Central memory CD8-positive, alpha-beta T cell (primary cell): ENCODE results near the gene PRMT2.
"Not testable (repeated sequence)": the region's sequence is repeated elsewhere in the genome, so short reads cannot be mapped to it uniquely, and the experiment has no call there.

Experiments
- ATAC-seq: fragments of 150-1000 bp; cut with Tn5 transposase; replicated peaks from 2 replicates; pipeline ENCODE4 v1.10.0; 2022; ENCODE audit warnings: mild to moderate bottlenecking, moderate FRiP score, moderate number of reproducible peaks; ENCODE audit not compliant: poor library complexity, severe bottlenecking; ENCODE audit errors: extremely low read depth
- DNase-seq, 2 donors: peaks; one replicate each; pipeline ENCODE4 v3.0.0; 2021; ENCODE audit warnings: low spot score in 2 of 2
- H3K27ac Mint-ChIP-seq: one replicate; pipeline ENCODE4 v1.8.0; 2022; ENCODE audit warnings: low read depth, mild to moderate bottlenecking, moderate library complexity, mixed read lengths
- H3K27me3 Mint-ChIP-seq: one replicate; pipeline ENCODE4 v1.8.0; 2022; ENCODE audit warnings: mixed read lengths
- H3K36me3 Mint-ChIP-seq: one replicate; pipeline ENCODE4 v1.8.0; 2022; ENCODE audit warnings: mild to moderate bottlenecking, moderate library complexity, mixed read lengths; ENCODE audit not compliant: insufficient read depth
- H3K4me1 Mint-ChIP-seq: one replicate; pipeline ENCODE4 v1.8.0; 2022; ENCODE audit warnings: mixed read lengths
- H3K4me3 Mint-ChIP-seq: one replicate; pipeline ENCODE4 v1.8.0; 2022; ENCODE audit warnings: mild to moderate bottlenecking, moderate library complexity, mixed read lengths
- H3K9me3 Mint-ChIP-seq: one replicate; pipeline ENCODE4 v1.8.0; 2022; ENCODE audit warnings: mixed read lengths

PRMT2 gene

GRCh38 chr21:46668381-46668780, 32.9 kb downstream of the PRMT2 start:
- peaks cover 9% of the 10 kb centered on the region for H3K27me3 Mint-ChIP-seq
- DNase-seq = no peak
- no peak overlapping the region for H3K27ac Mint-ChIP-seq
- no peaks in the 10 kb centered on the region for H3K4me1 Mint-ChIP-seq
- no peaks in the 10 kb centered on the region for H3K9me3 Mint-ChIP-seq
- no peak for ATAC-seq
- peak overlapping the region; percentile 70 for H3K4me3 Mint-ChIP-seq
- peaks cover 9% of the 10 kb centered on the region for H3K36me3 Mint-ChIP-seq

- DNase-seq, H3K4me3 Mint-ChIP-seq, ATAC-seq, H3K9me3 Mint-ChIP-seq, H3K27ac Mint-ChIP-seq, H3K27me3 Mint-ChIP-seq, H3K4me1 Mint-ChIP-seq, H3K36me3 Mint-ChIP-seq: not testable (repeated sequence)
Measured at GRCh38 chr21:46668904-46669303, 33.4 kb downstream of the PRMT2 start.

- Mint-ChIP-seq H3K36me3 (no peaks in the 10 kb centered on the region), H3K9me3 (no peaks in the 10 kb centered on the region), H3K4me1 (no peaks in the 10 kb centered on the region), H3K27ac (no peak overlapping the region), H3K27me3 (peaks cover 7% of the 10 kb centered on the region), H3K4me3 (no peak overlapping the region)
- DNase-seq = no peak
- no peak for ATAC-seq
Measured at GRCh38 chr21:46674430-46675007, 39.0 kb downstream of the PRMT2 start.

GRCh38 chr21:46675595-46676280, 40.3 kb downstream of the PRMT2 start:
- peaks cover 9% of the 10 kb centered on the region for H3K27me3 Mint-ChIP-seq
- no peak for ATAC-seq
- no peaks in the 10 kb centered on the region for H3K4me1 Mint-ChIP-seq
- H3K4me3 Mint-ChIP-seq = no peak overlapping the region
- H3K27ac Mint-ChIP-seq = no peak overlapping the region
- DNase-seq = no peak
- no peaks in the 10 kb centered on the region for H3K36me3 Mint-ChIP-seq
- H3K9me3 Mint-ChIP-seq = no peaks in the 10 kb centered on the region

GRCh38 chr21:46676542-46676941, 41.1 kb downstream of the PRMT2 start:
- not testable (repeated sequence) for H3K4me1 Mint-ChIP-seq, H3K4me3 Mint-ChIP-seq, DNase-seq, H3K9me3 Mint-ChIP-seq, H3K27ac Mint-ChIP-seq, H3K36me3 Mint-ChIP-seq, ATAC-seq
- H3K27me3 Mint-ChIP-seq = peaks cover 17% of the 10 kb centered on the region

- not testable (repeated sequence) for H3K9me3 Mint-ChIP-seq, H3K36me3 Mint-ChIP-seq, H3K4me3 Mint-ChIP-seq, H3K4me1 Mint-ChIP-seq, DNase-seq, ATAC-seq, H3K27ac Mint-ChIP-seq
- H3K27me3 Mint-ChIP-seq = peaks cover 23% of the 10 kb centered on the region
Measured at GRCh38 chr21:46681593-46681992, 46.1 kb downstream of the PRMT2 start.

- not testable (repeated sequence) for H3K9me3 Mint-ChIP-seq, H3K4me1 Mint-ChIP-seq, H3K27ac Mint-ChIP-seq, H3K36me3 Mint-ChIP-seq, H3K27me3 Mint-ChIP-seq, ATAC-seq, DNase-seq, H3K4me3 Mint-ChIP-seq
Measured at GRCh38 chr21:46698652-46699051, 63.2 kb downstream of the PRMT2 start.

GRCh38 chr21:46699104-46699503, 63.6 kb downstream of the PRMT2 start:
- H3K4me1 Mint-ChIP-seq, H3K4me3 Mint-ChIP-seq, H3K9me3 Mint-ChIP-seq, H3K27me3 Mint-ChIP-seq, DNase-seq, H3K27ac Mint-ChIP-seq, H3K36me3 Mint-ChIP-seq: not testable (repeated sequence)
- ATAC-seq = peak; percentile 32
